Measurements from ENCODE around the gene CLDN9. TPM values are rescaled to one million over a fixed set of nuclear protein-coding genes. Genes with fewer than 3 reads are reported as not detected.

The CLDN9 gene
- total and polyA plus RNA-seq, 10 donors: 0.06 to 1.7 (median 0.44) TPM

DNA sequence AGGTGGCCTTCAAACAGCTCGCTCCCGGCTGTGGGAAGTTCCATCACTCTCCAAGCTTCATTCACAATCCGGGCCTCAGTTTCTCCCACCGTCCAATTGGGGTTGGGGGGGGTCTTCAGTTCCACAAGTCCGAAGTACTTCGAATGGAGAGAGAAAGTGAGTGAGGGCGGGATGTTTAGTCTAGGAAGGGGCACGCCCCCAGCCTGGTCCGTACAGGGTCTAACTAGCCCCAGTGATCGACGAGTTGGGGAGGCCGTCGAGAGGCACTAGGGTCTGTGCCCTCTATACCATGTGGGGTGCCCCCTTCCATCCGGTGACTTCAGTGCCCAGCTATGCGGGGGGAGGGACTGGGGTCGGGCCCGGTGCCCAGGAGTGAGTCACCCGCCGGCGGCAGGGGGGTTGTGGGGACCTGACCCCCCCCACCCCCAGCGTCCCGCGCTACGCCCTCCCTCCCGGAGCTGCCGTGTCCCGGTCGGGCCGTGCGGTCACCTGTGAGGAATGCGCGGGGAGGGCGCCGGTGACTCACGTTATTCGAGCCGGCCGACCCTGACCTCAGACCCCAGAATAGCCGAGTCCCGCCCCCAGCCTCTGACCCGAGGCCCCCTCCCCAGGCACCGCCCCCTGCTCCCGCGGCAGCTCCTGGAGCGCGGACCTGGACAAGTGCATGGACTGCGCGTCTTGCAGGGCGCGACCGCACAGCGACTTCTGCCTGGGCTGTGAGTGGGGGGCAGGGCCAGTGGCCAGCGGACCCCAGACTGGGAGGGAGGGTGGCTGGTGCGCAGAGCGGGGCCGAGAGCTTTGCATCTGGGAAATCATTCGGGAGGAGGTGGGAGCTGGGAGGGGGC lies 8.1 kb downstream of the CLDN9 start:
- no peaks in the 10 kb centered on the region for H3K9me3 ChIP-seq
- TF ChIP-seq POLR2AphosphoS5 (IDR thresholded peaks at IDR 0.05): peak in 1 of 3 donors; percentile 60
- TF ChIP-seq, protein P1, sequence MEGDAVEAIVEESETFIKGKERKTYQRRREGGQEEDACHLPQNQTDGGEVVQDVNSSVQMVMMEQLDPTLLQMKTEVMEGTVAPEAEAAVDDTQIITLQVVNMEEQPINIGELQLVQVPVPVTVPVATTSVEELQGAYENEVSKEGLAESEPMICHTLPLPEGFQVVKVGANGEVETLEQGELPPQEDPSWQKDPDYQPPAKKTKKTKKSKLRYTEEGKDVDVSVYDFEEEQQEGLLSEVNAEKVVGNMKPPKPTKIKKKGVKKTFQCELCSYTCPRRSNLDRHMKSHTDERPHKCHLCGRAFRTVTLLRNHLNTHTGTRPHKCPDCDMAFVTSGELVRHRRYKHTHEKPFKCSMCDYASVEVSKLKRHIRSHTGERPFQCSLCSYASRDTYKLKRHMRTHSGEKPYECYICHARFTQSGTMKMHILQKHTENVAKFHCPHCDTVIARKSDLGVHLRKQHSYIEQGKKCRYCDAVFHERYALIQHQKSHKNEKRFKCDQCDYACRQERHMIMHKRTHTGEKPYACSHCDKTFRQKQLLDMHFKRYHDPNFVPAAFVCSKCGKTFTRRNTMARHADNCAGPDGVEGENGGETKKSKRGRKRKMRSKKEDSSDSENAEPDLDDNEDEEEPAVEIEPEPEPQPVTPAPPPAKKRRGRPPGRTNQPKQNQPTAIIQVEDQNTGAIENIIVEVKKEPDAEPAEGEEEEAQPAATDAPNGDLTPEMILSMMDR (IDR thresholded peaks at IDR 0.05 in 8 of 11, conservative IDR thresholded peaks at IDR 0.05 in 3 of 11): peak in 2 of 11 experiments; percentile 1 to 8
- TF ChIP-seq POLR2A (IDR thresholded peaks at IDR 0.05): no peak
- peaks cover 41 to 83% (median 70%) of the 10 kb centered on the region in 6 donors for H3K4me1 ChIP-seq
- H3K27ac ChIP-seq: peak overlapping the region; percentile 64 to 95 (median 94)
- H3K36me3 ChIP-seq: peaks cover 0 to 6% (median 3%) of the 10 kb centered on the region in 6 donors
- DNase-seq: peak; percentile 94
- intact Hi-C loops (cut with DNase I; ENCODE audit: low total_unique reads): no loop called here
- H3K27me3 ChIP-seq (replicated peaks in 1 of 7): peaks cover 0 to 36% (median 17%) of the 10 kb centered on the region in 7 donors
- H3K4me3 ChIP-seq: peak overlapping the region; percentile 47 to 86 (median 58)
- 1 to 4% (median 1%) methylated on average over 21 to 57 of the region's 57 CpGs for WGBS, 5 donors

DNA sequence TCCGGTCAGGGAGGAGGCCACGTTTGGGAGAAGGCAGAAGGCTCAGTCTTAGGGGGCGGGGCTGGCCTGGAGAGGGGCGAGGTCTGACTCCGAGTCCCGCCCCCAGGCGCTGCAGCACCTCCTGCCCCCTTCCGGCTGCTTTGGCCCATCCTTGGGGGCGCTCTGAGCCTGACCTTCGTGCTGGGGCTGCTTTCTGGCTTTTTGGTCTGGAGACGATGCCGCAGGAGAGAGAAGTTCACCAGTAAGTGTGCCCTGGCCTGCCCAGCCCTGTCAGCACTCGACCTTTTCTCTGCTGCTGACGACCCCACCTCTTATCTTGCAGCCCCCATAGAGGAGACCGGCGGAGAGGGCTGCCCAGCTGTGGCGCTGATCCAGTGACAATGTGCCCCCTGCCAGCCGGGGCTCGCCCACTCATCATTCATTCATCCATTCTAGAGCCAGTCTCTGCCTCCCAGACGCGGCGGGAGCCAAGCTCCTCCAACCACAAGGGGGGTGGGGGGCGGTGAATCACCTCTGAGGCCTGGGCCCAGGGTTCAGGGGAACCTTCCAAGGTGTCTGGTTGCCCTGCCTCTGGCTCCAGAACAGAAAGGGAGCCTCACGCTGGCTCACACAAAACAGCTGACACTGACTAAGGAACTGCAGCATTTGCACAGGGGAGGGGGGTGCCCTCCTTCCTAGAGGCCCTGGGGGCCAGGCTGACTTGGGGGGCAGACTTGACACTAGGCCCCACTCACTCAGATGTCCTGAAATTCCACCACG lies 8.9 kb downstream of the CLDN9 start:
- TF ChIP-seq POLR2AphosphoS5 (IDR thresholded peaks at IDR 0.05) (peak in 1 of 3 donors; percentile 52), POLR2A (IDR thresholded peaks at IDR 0.05) (no peak)
- TF ChIP-seq, protein P1 (IDR thresholded peaks at IDR 0.05 in 8 of 11, conservative IDR thresholded peaks at IDR 0.05 in 3 of 11): peak in 7 of 11 experiments; percentile 19 to 66 (median 45)
- intact Hi-C loops (cut with DNase I; ENCODE audit: low total_unique reads): no loop called here
- Histone ChIP-seq H3K36me3 (peaks cover 0 to 14% (median 11%) of the 10 kb centered on the region in 6 donors), H3K4me3 (peak overlapping the region; percentile 47 to 86 (median 58)), H3K4me1 (peaks cover 41 to 83% (median 70%) of the 10 kb centered on the region in 6 donors), H3K27ac (peak overlapping the region; percentile 64 to 95 (median 94)), H3K9me3 (no peaks in the 10 kb centered on the region), H3K27me3 (replicated peaks in 1 of 7) (peaks cover 0 to 28% (median 17%) of the 10 kb centered on the region in 7 donors)
- 8 to 21% (median 18%) methylated on average over 13 to 25 of the region's 25 CpGs for WGBS, 5 donors
- no peak for DNase-seq

DNA sequence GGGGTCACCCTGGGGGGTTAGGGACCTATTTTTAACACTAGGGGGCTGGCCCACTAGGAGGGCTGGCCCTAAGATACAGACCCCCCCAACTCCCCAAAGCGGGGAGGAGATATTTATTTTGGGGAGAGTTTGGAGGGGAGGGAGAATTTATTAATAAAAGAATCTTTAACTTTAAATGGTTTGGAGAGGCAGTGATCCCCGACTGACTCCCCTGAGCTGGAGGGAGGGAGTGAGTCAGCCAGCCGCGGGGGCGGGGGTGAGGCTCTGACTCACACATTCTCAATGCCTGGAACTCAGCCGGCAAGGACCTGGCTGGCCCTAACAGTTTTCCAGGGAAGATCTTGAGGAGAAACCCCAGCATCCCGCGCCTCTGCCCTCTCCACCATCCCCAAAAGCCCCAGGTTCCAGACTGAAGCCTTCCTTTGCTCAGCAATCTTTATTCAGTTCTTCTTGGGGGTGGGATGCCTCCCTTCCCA lies 9.5 kb downstream of the CLDN9 start:
- Histone ChIP-seq H3K27me3 (replicated peaks in 1 of 7) (peaks cover 0 to 21% (median 14%) of the 10 kb centered on the region in 7 donors), H3K9me3 (no peaks in the 10 kb centered on the region), H3K4me3 (peak overlapping the region in 4 of 8 donors; percentile 56 to 86 (median 63)), H3K27ac (peak overlapping the region; percentile 27 to 95 (median 94)), H3K4me1 (peaks cover 41 to 85% (median 70%) of the 10 kb centered on the region in 6 donors), H3K36me3 (peaks cover 0 to 20% (median 17%) of the 10 kb centered on the region in 6 donors)
- intact Hi-C loops (cut with DNase I; ENCODE audit: low total_unique reads): no loop called here
- WGBS, 5 donors: 19 to 41% (median 32%) methylated on average over 8 of the region's 8 CpGs
- TF ChIP-seq POLR2A (IDR thresholded peaks at IDR 0.05): no peak
- peak; percentile 50 to 63 (median 55) for TF ChIP-seq POLR2AphosphoS5 (IDR thresholded peaks at IDR 0.05)
- DNase-seq: peak; percentile 87

DNA sequence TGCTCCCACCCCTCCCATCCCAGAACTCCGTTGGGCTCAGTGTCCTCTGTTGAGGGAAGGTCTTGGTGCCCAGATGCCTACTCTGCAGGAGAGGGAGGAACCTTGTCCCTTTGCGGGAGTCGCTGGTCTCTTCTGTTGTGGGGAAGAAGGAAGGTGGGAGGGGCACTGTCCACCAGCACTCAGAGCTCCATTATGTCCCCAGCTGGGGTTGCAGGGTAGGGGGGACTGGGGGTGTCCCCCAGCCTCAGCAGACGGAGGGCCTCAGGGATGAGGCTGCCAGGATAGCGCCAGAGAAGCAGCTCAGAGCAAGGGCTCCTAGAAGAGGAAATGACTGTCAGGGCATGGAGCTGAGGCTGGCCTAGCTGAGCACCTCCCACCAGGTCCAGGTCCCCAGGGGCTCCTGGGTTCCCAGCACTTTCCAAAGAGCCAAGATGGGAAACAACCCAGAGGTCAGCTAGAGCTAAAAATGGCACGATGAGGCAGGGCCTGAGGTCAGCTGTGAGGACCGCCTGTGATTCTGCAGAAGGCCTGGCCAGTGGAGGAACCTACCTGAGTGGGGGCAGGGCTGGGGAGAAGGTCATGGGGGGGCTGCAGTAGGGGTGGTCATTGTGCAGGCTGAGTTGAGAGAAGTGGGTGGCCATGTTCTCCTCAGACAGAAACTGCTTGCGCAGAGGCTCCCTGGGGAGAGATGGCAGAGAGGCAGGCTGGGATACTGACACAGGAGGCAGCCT lies 10.1 kb downstream of the CLDN9 start:
- peak; percentile 78 for DNase-seq
- Histone ChIP-seq H3K4me1 (peaks cover 42 to 85% (median 70%) of the 10 kb centered on the region in 6 donors), H3K9me3 (no peaks in the 10 kb centered on the region), H3K27me3 (replicated peaks in 1 of 7) (peaks cover 0 to 15% (median 8%) of the 10 kb centered on the region in 7 donors), H3K27ac (peak overlapping the region; percentile 94 to 97 (median 95)), H3K4me3 (peak overlapping the region in 7 of 8 donors; percentile 50 to 86 (median 65)), H3K36me3 (peaks cover 0 to 26% (median 18%) of the 10 kb centered on the region in 6 donors)
- intact Hi-C loops (cut with DNase I; ENCODE audit: low total_unique reads): no loop called here
- TF ChIP-seq POLR2A (IDR thresholded peaks at IDR 0.05): no peak
- TF ChIP-seq POLR2AphosphoS5 (IDR thresholded peaks at IDR 0.05): no peak
- TF ChIP-seq, protein P1 (IDR thresholded peaks at IDR 0.05 in 8 of 11, conservative IDR thresholded peaks at IDR 0.05 in 3 of 11): no peak
- WGBS, 5 donors: 47 to 63% (median 56%) methylated on average over 8 of the region's 8 CpGs

Measured in spleen (tissue), 11 donors.